Measurements from ENCODE around the gene POLA1.

POLA1 gene

DNA sequence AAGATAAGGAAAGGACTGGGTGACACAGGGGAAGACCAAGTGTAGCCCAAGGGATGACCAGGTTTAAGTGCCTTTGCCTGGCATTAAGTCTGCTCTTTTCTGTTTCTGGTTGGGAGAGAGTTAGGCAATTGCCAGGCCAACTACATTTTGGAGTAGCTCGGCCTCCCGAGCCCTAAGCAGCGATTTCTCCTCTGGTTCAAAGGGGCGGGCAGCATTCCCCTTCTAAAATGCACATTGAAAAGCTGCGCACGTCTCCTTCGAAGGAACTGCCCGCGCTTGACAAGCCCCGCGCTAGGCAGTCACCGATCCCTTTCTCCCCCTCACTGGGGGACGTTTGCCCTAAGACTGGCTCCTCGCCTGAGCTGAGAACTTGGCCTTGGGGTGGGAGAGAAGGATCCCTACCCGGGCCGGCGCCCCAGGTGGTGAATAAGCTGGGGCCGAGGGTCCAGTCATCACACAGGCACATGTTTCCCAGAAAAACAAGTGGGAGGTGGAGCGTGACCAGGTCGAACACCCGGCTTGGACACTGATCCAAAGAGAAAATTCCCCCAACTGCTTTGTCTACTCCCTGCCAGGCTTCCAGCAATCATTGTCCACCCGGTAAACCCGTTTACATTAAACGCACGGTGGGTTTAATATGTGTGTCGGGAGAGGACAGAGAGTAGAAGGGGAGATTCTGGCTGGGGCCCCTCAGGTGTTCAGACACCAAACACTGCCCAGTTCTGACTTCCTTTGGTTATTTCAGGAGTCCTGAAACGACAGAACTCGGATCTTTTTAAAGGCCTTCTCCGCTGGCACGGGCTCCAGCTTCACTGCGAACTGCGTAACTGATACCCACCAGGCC is 318.1 kb downstream of the POLA1 start:
- no peak for DNase-seq

DNA sequence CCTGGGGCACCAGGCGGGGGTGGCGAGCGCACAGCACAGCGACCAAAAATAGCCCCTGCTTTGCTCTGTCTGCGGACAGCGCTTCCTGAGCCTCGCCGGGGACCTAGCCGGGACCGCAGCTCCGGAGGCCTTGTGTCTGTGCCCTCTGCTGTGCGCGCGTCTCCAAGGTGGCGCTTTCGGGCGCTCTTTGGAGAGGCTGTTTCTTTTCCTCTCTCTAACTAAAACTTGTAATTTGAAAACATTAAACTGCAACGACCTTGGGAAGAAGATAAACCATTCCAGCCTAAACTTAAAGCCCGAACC is 318.7 kb downstream of the POLA1 start:
- DNase-seq = no peak

DNA sequence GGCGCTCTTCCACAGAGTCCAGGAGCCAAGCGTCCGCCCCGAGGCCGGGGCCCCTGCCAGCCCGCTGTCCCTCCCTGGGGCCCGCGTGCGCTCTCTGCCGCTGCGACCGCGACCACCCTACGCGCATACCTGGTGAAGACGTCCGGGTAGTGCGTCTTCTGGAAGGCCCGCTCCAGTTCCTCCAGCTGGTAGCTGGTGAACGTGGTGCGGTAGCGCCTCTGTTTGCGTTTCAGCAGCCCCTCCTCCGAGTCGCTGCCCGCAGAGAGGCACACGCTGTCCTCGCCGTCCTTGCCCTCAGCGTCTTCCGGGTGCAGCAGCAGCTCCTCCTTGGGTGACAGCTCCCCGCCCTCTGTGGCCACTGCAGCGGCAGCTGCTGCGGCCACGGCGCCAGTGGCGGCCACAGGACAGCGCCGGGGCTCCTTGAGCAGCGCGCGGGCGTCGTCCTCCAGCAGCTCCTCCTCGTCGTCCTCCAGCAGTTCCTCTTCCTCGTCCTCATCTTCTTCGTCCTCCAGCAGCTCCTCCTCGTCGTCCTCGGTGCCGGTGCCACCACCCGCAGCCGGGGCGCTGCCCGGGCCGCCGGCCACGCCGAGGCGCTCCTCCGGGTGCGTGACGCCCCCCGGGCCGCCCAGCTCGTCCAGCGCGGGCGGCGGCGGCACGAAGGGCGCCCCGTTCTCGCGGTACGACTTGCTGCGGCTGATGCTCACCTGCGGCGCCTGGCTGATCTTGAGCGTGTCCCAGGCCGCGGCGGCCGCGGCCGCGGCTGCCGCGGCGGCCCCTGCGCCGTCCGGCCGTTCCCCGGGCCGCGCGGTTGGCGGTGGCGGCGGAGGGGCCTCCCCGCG is 319.3 kb downstream of the POLA1 start:
- no peak for DNase-seq

DNA sequence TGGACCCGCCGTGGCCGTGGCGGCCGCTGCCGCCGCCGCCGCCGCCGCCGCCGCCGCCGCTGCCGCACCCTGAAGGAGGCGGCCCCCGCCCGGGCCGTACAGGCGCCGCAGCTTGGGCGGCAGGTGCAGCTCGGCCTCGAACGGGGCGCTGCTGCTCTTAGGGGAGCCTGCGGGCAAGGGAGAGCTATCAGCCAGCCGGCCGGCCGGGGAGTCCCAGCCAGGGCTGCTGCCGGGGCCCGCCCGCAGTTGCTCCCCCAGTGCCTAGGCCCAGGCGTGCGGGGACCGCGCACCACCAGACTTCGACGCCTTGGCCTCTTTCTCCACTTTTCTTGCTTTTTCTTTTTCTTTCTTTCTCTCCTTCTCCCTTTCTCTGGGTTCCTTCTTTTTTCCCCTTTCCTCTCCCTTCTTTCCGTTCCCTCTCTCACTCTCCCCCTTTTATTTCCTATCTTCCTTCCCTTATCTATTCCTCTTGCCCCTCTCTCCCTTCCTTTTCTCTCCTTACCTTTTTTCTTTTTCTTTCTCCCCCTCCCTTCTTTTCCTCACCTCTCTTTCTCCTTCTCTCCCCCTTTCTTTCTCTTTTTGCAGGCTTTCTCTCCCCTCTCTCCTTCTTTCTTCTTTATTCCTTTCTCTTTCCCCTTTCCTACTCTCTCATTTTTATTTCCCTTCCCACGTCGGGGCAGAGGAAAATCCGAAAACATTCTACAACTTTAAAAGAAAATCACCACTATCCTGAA is 320.1 kb downstream of the POLA1 start:
- DNase-seq = no peak

DNA sequence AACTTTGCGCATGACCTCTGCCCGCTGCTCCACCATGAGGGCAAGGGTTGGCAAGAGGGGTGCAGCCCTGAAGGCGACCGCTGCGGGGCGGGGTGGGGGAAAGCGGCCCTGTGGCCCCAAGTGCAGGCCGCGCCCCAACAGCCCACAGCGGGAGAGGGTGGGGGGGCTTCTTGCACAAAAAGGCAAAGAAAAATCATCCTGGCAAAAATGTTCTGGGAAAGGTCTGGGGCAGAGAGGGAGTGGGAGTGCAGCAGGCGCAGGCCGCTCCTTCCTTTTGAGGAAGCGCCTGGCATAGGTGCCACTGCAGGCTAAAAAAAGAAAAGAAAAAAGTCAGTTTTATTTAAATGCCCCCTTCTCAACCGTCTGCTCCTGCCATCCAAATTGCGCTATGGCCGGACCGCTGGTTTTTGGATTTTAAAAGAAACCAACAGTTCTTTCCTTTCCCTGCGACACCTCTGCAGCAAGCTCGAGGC is 320.7 kb downstream of the POLA1 start:
- DNase-seq = no peak

DNA sequence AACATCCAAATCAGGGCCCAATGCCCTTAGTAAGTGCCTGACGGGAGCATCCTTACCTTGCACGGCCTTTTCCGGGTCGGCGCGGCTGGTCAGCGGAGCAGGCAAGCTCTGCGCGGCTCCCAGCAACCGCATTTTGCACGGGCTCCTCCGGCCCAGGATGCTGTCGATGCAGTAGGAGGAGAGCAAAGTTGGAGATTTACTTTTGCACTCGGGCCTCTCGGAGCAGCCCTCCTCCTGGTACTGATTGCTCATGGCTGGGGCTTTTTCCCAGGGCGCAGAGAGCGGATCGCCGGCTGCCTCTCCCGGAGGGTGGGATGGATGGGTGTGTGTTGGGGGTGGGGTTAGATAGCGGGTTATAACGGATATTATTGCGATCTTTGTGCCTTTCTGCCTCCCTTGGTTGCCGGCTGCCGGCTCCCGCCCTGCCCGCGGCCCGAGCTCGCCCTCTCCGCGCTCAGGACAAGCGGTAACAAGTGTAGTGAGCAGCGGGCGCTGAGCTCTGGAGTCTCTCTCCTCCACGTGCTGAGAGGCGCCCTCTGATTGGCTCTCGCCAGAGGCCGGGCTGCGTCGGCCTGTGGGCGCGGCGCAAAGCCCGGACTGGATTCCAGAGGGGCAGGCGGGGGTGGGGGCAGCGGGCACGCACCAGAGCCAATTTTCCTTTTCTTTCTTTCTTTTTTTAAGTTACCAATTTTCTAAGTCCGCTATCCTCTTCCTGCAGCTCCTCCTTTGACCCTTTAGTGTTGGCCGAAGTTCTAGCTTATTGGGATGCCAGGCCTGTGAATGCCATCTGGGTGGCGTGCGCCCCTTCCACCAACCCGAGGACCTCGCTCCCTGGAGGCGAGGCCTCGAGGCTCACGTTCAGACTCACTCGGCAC is 322.0 kb downstream of the POLA1 start, which contains the start of gene ARX:
Gene ARX, minus strand, starts transcription at position 480 of the 875 bp plus-strand sequence. Its CDS starts 228 bp downstream, at position 252.
- DNase-seq = peak; percentile 79

DNA sequence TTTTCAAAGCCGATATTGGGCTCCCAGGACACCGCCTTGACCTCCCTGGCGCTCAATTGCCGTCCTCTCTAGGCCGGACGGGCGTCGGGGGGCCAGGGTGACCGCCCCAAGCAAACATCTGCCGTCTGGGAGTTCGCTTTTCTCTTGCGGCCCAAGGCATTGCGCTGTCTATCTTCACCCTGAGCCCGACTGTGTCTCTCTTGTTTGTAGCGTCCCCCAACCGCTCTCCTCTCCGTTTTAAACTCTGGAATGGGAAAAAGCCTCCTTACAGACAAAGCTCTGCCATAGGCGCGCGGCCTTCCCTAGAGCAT is 322.6 kb downstream of the POLA1 start:
- DNase-seq = peak; percentile 10

DNA sequence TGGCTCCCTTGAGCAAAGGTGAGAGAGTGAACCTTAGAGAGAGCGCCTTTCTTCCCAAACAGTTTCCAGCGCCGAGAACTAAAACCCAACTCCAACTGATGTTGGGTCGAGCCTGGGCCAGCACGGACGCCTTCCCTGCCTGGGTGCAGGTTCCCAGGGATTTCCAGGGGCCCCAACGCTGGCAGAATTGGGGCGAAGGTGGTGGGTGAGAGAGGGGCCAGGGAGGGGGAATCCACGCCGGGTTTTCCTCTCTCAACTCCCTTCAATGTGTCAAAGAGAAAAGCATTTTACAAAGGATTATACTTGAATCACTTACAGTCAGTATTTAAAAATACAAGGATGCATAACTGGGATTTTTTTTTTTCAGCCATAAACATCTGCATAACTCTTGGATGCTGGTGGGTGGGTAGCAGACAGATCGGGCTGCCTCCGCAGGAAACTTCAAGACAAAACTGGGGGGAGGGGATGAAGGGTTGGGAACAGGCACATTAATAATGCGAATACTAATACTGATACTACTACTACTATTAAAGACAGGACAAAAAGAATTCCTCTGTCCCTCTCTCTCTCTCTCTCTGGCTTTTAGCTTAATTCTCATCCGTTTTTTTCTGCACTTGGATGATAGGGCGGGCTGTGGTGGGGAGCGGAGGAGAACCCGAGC is 323.4 kb downstream of the POLA1 start:
- peak; percentile 10 for DNase-seq

DNA sequence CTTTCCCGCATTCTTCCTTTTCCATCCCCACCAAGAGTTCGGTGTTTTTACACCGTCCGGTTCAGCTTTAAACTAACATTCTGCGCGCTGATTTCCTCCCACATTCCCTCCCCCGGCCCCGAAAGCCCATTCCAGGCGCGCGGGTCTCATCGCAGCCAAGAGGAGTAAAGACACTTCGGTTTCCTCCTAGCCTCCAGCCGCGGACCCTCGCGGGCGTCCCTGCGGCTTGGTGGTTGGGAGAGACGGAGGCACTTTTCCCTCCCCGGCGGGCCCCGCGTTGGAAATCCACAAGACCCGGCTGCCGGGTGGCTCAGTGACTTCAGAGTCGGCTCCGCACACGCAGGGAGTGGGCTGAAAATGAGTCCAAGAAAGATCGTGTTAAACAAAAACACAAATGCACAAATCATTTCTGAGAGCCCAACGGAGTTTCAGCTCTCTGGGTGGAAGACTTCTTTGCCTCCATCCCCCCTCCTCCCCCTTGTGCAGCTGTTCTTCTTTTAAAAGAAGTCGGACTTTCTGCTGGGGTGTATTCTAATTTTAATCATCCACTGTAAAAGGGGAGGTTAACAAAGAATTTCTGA is 324.0 kb downstream of the POLA1 start:
- DNase-seq = peak; percentile 36

DNA sequence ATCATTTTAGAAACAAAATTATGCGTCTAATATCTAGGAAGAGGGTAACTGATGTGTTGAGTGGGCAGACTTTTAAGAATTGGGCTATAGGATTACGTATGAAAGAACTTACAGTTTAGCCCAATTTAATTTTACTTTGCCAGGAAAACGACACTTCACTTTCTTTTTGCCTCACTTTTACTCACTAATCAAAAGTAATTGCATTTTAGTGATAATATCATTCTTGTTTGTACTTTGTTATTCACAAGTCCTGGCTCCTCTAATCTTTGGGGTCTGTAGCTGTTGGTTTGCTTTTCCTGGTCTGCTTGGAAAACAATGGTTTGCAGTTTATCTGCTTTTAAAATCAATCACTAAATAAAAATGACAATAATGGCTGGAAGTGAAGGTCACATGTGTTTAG is 325.0 kb downstream of the POLA1 start:
- DNase-seq = no peak

DNA sequence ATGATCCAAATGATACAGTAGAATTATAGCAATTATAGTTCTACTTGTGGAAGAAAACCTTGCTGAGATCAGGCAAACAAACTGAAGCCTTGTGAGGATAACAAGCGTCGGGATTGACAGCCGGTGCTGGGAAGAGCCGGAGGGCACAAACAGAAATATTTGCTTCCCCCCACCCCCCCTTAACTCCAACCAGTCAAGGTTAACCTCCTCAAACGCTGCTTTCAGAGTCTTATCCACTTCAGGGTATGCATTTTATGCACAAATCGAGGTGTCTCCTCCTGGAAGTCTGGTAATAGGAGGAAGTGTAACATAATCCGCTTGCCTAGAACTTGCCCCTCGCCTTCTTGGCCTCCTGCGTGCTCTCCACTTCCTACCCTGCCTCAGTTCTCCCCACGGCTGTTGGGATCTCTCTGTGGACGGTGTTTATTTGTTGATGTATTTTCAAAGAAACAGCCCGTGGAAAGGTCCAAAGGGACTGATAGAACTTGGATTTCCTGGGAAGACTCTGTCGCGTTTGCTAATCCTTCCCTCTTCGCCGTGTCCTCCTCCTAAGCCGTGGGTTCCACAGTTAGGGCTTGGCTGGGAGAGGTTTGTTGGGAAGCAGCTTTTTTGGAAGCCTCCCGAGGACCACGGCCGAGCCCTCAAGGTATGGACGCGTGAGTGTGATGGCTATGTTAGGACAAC is 326.1 kb downstream of the POLA1 start:
- peak; percentile 13 for DNase-seq

DNA sequence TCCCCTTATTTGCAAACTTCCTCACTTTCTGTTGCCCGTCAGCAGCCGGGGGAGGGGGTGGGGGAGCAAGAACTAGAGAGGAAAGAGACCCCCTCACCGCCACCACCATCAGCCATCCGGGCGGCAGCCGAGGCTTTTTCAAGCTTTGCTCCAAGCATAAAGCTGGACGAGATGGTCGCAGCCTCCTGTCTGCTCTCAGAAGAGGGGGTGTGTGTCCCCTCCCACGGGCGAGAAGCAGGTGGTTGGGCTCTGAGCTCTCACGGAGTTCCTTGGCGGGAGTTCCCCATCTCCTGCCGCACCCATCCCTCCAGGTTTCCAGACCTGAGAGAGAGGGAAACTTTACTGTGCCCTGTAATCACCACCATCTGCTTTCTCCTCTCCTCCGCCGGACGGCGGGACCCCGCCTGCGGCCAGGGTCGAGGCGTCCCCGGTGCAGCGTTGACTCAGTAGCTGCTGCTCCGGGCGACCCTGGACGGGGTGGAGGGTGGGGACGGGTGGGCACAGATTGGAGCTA is 326.7 kb downstream of the POLA1 start:
- DNase-seq = no peak

DNA sequence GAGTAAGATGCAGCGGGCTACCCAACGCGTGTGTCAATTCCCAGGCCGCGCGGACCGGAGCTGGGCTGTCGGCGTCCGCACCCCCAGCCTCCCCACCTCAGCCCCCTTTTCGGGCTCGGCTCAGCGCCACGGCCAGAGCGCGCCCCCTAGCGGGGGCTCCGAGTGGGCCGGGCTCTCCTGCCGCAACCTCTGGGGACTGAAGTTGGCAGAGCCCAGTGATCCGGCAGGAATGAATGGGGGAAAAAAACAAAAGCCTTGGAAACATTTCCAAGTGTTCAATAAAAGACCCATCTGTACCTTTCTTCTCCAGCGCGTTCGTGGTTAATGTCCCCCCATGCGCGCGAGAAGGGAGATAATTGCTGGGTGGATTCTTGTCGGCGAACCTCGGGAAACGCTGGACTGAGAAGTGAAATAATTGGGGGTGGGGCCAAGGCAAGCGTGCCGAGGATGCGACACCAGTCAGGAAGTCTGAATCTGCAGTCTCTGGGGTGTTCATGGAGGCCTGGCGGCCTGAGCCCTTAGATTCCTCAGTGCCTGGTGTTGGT is 327.3 kb downstream of the POLA1 start:
- no peak for DNase-seq

DNA sequence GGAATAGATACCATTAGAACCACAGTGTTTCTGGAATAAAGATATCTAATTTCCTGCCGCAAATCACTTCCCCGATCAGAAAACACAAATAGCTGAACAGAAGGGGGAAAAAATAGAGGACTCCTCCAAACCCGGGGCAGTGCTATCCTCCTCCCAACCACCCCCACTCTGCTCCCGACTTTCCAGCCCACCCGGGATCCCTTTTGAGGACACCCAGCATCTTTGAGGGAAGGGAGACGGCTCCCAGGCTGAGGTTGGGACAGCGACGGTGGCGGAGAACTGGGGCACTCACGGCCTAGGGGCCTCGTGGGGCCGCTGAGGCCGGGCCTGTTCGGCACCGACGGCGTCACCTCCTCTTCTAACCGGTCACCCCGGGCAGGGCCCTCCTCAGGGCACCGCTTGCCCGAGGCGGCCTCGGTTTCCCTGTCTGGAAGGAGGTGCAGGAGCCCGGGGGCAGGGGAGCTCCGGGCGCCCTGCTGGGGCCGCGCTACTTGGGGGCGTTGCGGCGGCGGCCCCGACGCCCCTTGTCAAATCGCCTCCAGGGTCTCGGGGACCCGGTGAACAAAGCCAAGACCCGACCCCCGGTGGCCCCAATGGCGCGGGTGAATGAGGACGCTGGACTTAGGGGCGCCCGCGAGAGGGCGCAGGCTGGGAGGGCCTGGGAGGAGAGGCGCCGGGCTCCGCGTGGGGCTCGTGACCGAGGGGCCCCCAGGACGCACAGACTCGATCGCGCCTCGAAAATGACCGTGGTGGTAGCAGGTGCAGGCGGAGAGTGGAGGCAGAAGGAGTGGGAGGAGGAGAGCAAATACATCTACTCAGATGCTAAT is 329.0 kb downstream of the POLA1 start:
- no peak for DNase-seq

DNA sequence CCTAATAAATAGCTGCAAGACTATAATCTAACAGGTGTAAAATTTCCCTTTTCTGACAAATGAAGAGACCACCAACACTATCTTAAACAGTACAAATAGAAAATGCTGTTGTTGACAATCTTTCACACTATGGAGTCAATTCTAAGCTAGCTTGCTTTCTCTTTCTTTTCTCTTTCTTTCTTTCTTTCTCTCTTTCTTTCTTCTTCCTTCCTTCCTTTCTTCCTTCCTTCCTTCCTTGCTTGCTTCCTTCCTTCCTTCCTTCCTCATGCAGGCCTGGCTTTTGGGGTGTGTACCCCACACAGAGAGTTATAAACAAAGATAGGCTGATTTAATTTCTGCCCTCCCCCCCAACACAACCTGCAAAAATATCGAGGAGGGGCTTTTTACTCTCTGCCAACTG is 330.2 kb downstream of the POLA1 start:
- DNase-seq = no peak

DNA sequence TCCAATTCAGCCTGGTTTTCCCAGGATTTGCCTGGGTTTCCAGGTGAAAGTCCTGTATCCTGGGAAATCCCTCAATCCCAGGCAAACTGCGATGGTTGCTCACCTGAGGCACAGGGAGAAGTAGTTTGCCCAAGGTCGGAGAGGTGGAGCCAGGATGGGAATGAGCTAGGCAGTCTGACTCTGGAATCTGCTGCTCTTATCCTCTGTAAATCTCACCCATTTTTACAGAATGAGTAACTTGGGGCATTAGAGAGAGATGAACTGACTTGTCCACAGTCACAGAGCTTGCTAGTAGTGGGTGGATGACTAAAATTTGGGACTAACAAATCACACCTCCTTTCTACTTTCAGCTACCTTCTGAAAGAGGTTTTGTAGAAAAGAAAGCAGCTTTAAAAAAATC is 331.9 kb downstream of the POLA1 start:
- DNase-seq = no peak

DNA sequence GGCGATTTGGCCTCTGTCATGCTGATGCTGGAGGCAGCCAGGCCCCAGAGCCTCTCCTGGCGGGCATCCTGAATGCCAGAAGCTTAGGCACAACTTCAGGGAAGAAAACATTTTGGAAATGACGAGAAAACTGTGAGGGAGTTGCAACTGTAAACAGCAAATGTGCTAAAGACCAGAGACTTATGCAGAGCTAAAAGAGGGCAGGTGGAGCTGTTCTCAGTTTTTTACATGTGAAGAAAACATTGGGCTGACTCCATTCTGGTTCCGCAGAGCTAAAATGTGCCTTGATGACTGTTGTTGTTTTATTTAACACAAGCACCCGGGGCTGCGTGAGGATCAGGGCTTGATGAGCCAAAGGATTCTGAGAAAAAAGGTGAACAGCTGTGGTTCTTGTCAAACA is 332.9 kb downstream of the POLA1 start:
- DNase-seq = no peak

DNA sequence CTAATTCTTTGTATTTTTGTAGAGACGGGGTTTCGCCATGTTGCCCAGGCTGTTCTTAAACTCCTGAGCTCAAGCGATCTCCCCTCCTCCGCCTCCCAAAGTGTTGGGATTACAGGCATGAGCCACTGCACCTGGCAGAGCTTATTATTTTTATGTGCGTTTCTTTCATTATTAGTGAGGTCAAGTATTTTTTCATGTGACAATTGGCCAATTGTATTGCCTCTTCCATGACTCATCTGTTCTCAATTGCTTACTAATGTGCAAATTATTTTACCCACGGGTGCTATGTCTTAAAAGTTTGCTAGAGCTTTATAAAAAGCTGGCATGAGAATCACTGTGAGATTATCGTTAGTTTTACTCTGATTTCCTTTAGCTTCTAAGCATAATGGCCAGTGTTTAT is 335.0 kb downstream of the POLA1 start:
- DNase-seq = no peak

DNA sequence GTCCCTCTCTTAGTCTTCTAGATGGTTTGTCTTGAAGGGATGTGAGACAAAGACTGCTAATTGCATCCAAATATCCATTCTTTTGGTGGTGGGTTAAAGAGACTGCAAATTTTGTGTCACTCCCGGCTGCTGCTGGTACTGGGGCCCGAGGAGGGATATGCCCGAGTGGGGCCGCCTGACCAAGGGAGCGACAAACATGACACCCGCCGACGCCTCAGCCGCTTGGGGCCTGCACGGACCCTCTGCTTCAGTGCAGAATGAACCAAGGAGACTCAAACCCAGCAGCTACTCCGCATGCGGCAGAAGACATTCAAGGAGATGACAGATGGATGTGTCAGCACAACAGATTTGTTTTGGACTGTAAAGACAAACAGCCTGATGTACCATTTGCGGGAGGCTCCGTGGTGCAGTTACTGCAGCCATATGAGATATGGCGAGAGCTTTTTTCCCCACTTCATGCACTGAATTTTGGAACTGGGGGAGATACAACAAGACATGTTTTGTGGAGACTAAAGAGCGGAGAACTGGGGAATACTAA is 335.6 kb downstream of the POLA1 start:
- DNase-seq = no peak
